GM12878 (cell line): ENCODE data around the gene STARD10. TPM values are rescaled to one million over a fixed set of nuclear protein-coding genes. Genes with fewer than 3 reads are reported as not detected.

Experiments
- ATAC-seq: fragments of 200-7000 bp; cut with Tn5 transposase; 3 replicates; pipeline ENCODE4 v1.9.1; 2020; ENCODE audit warnings: mild to moderate bottlenecking, moderate library complexity
- BruUV-seq: library from RNA; stranded (reverse); fragments of 400-500 nt; replicated peaks from 2 replicates; lab custom pipeline; 2021; lab: Mats Ljungman, UMichigan
- CTCF ChIA-PET: fragments of 300-600 bp; sonication (Branson Sonifier 250); formaldehyde crosslinking; extraction: SDS; loops from one replicate; lab custom pipeline; 2021; ENCODE audit warnings: inconsistent platforms; lab: Yijun Ruan, JAX
- POLR2A ChIA-PET: fragments of 350-600 bp; formaldehyde crosslinking; extraction: SDS; loops from one replicate; lab custom pipeline; 2021; ENCODE audit warnings: inconsistent platforms; lab: Charles Lee
- RAD21 ChIA-PET: fragments of 300-600 bp; sonication (Branson Sonifier 250); formaldehyde crosslinking; loops from one replicate; lab custom pipeline; 2023; ENCODE audit warnings: antibody characterized with exemption; ENCODE audit not compliant: unreplicated experiment; lab: Charles Lee
- SMC1A ChIA-PET: fragments of 300-600 bp; sonication (Branson Sonifier 250); formaldehyde crosslinking; loops from one replicate; lab custom pipeline; 2023; ENCODE audit not compliant: unreplicated experiment, uncharacterized antibody; lab: Charles Lee
- DNase-seq: peaks from one replicate; pipeline ENCODE4 v3.0.0-alpha.2; 2011; ENCODE audit warnings: low read depth, low spot score
- FAIRE-seq: peaks from 3 replicates; lab custom pipeline; 2011; peaks lifted over from hg19 to GRCh38; lab: Jason Lieb, UNC
- H2AFZ ChIP-seq: 2 replicates; pipeline ENCODE4 v1.6.0; 2011; ENCODE audit warnings: low read depth, low read length, control low read depth; ENCODE audit not compliant: control insufficient read depth
- H3K27ac ChIP-seq: 2 replicates; pipeline ENCODE4 v1.5.1; 2011; ENCODE audit warnings: control low read depth; ENCODE audit not compliant: control insufficient read depth, insufficient read depth
- H3K27me3 ChIP-seq, 2 experiments: replicated peaks in 1 of 2; 2 replicates each; pipeline versions ENCODE4 v1.6.0 to v1.6.1; 2011; ENCODE audit warnings: low read length in 1 of 2; ENCODE audit not compliant: control insufficient read depth in 2 of 2, insufficient read depth in 2 of 2
- H3K36me3 ChIP-seq, 2 experiments: 2 replicates each; pipeline ENCODE4 v1.5.1; 2011; ENCODE audit warnings: low read length in 1 of 2; ENCODE audit not compliant: control insufficient read depth in 2 of 2, insufficient read depth in 2 of 2
- H3K4me1 ChIP-seq: 2 replicates; pipeline ENCODE4 v1.6.1; 2011; ENCODE audit warnings: mild to moderate bottlenecking, low read length, moderate library complexity, mixed read lengths; ENCODE audit not compliant: control insufficient read depth, insufficient read depth
- H3K4me2 ChIP-seq: 2 replicates; pipeline ENCODE4 v1.6.0; 2011; ENCODE audit warnings: control low read depth; ENCODE audit not compliant: control insufficient read depth, insufficient read depth
- H3K4me3 ChIP-seq: fragments of 200-600 bp; sonication (generic); 2 replicates; pipeline ENCODE4 v1.5.1; 2016
- H3K79me2 ChIP-seq: 2 replicates; pipeline ENCODE4 v1.6.0; 2011; ENCODE audit warnings: low read length; ENCODE audit not compliant: control insufficient read depth, insufficient read depth
- H3K9ac ChIP-seq: 2 replicates; pipeline ENCODE4 v1.8.0; 2011; ENCODE audit warnings: low read length, control low read depth, mixed read lengths; ENCODE audit not compliant: control insufficient read depth, insufficient read depth
- H3K9me3 ChIP-seq: replicated peaks from 3 replicates; pipeline ENCODE4 v1.5.1; 2011; ENCODE audit warnings: mild to moderate bottlenecking, low read length; ENCODE audit not compliant: control insufficient read depth, insufficient read depth
- H4K20me1 ChIP-seq: 2 replicates; pipeline ENCODE4 v1.6.0; 2011; ENCODE audit not compliant: control insufficient read depth, insufficient read depth
- HDGF ChIP-seq: fragments of 450-650 bp; IDR thresholded peaks from 2 replicates; pipeline ENCODE4 v1.6.1; 2016; ENCODE audit warnings: antibody characterized with exemption
- JUNB ChIP-seq: IDR thresholded peaks from 2 replicates; pipeline ENCODE4 v1.6.1; 2016; ENCODE audit warnings: antibody characterized with exemption, mild to moderate bottlenecking
- POU2F2 ChIP-seq: IDR thresholded peaks from 3 replicates; pipeline ENCODE4 v1.6.1; 2011; ENCODE audit warnings: low read depth, mild to moderate bottlenecking, low read length, borderline replicate concordance
- RB1 ChIP-seq: fragments of 450-650 bp; formaldehyde crosslinking; IDR thresholded peaks from 2 replicates; pipeline ENCODE4 v1.6.1; 2017; ENCODE audit warnings: mild to moderate bottlenecking, borderline replicate concordance
- RFX5 ChIP-seq: IDR thresholded peaks from 2 replicates; pipeline ENCODE4 v1.6.1; 2011; ENCODE audit warnings: low read depth, low read length, improper control_type of control experiment
- SPI1 ChIP-seq: IDR thresholded peaks from 2 replicates; pipeline ENCODE4 v1.6.1; 2011; ENCODE audit warnings: low read depth, mild to moderate bottlenecking, low read length, moderate library complexity, borderline replicate concordance; ENCODE audit not compliant: insufficient read depth
- TAF1 ChIP-seq: IDR thresholded peaks from 2 replicates; pipeline ENCODE4 v1.6.1; 2011; ENCODE audit warnings: mild to moderate bottlenecking, low read depth, low read length, borderline replicate concordance
- ZBTB11 ChIP-seq: fragments of 450-650 bp; formaldehyde crosslinking; IDR thresholded peaks from 2 replicates; pipeline ENCODE4 v1.5.0; 2022; ENCODE audit warnings: mild to moderate bottlenecking, missing genetic modification characterization
- ZBTB33 ChIP-seq: fragments of 450-650 bp; IDR thresholded peaks from 2 replicates; pipeline ENCODE4 v1.6.1; 2017; ENCODE audit warnings: mild to moderate bottlenecking
- ZNF207 ChIP-seq: fragments of 450-650 bp; IDR thresholded peaks from 2 replicates; pipeline ENCODE4 v1.6.1; 2014; ENCODE audit warnings: antibody characterized with exemption, mild to moderate bottlenecking, borderline replicate concordance
- ZNF622 ChIP-seq: fragments of 450-650 bp; IDR thresholded peaks from 2 replicates; pipeline ENCODE4 v1.6.1; 2017; ENCODE audit warnings: mild to moderate bottlenecking, inconsistent platforms
- WGBS: methylation state at CpG from one replicate; pipeline ENCODE4 v1.1.6; 2016; ENCODE audit warnings: low lambda C conversion rate; ENCODE audit not compliant: insufficient replicate concordance, insufficient coverage; ENCODE audit errors: missing lambda C conversion rate; 5-methylcytosine and 5-hydroxymethylcytosine counted together
- in situ Hi-C: fragments of 300-500 bp; cut with MboI; formaldehyde crosslinking; loops from 9 replicates; pipeline ENCODE4 v1.14.3; 2018; ENCODE audit warnings: mixed read lengths
- intact Hi-C: fragments of 100-400 bp; cut with micrococcal nuclease; formaldehyde crosslinking; loops from one replicate; pipeline ENCODE4 v1.14.2; 2022; ENCODE audit not compliant: unreplicated experiment
- polyA plus RNA-seq, 11 experiments: library from polyadenylated mRNA; depleted of rRNA in 4 of 11; unstranded in 6 of 11; stranded (reverse) in 5 of 11; fragments of >200 nt; fragmentation: Nextera tagmentation in 4 of 11; fragmentation: Illumina TruSeq in 1 of 11; extraction: Ambion mirVana in 4 of 11; extraction: Trizol in 1 of 11; gene quantifications; 1 replicate in 1 of 11; 2 replicates in 10 of 11; pipeline versions ENCODE4 v1.2.1 to v1.2.3, GENCODE V29; 2011 to 2016; ENCODE audit warnings: inconsistent platforms in 2 of 11, missing spikeins in 2 of 11, low read depth in 1 of 11
- total RNA-seq, 4 experiments: library from RNA; depleted of rRNA in 3 of 4; stranded (reverse); fragments of >200 nt in 3 of 4; fragmentation: Illumina TruSeq in 1 of 4; extraction: Trizol in 1 of 4; gene quantifications; 2 replicates each; pipeline versions ENCODE4 v1.2.1 to v1.2.3, GENCODE V29; 2013 to 2021
- TF ChIP-seq, protein P1 (sequence below): fragments of 450-650 bp; IDR thresholded peaks from 2 replicates; pipeline ENCODE4 v1.6.1; 2016; ENCODE audit warnings: mild to moderate bottlenecking

The STARD10 gene
- total and polyA plus RNA-seq, 10 of the 15 experiments (the other 5 are each of a cell fraction or from before 2014, with no cell fraction given): 0.15 to 43.2 (median 23.1) TPM

DNA sequence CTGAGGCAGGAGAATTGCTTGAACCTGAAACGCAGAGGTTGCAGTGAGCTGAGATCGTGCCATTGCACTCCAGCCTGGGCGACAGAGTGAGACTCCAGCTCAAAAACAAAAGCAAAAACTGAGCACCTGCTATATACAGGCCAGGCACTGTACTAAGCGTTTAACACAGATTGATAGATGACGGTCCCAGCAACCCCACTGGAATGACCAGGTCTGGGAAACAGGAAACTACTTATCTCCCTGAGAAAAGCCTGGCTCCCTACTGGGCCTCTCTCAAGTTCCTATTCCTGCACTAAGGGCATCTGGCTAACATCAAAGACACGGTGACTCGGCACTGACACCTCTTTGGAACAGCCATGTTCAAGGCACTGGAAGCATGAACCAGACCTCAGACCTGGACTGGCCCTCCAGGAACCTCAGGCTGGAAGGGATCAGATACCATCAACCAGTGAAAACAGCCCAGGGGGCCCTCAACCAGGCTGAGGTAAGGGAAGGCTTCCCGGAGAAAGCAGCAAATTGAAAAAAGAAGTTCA, 58.3 kb downstream of the STARD10 start:
- Histone ChIP-seq H4K20me1 (no peaks in the 10 kb centered on the region), H2AFZ (no peak overlapping the region), H3K4me2 (no peak overlapping the region), H3K4me1 (peaks cover 44% of the 10 kb centered on the region), H3K9me3 (peaks cover 3% of the 10 kb centered on the region; the same call in 1 of the 3 replicates), H3K9ac (no peak overlapping the region), H3K4me3 (no peak overlapping the region), H3K27ac (no peak overlapping the region), H3K27me3 (no peaks in the 10 kb centered on the region), H3K36me3 (peaks cover 2 to 10% of the 10 kb centered on the region in 2 experiments; a peak in 3 of 4 replicates), H3K79me2 (peaks cover 55% of the 10 kb centered on the region)
- SMC1A ChIA-PET: interaction anchor here (0.9 to 5.8 kb wide), 4 partner anchors 10 to 78 kb away, joined by 3 to 38 read pairs (median 6); partner anchors contain the start of gene STARD10
- RAD21 ChIA-PET: interaction anchor here (0.6 kb wide), 1 partner anchor 10 kb away, joined by 3 read pairs; no protein-coding TSS in a partner anchor
- DNase-seq (no peak), FAIRE-seq (no peak), ATAC-seq (no peak)
- in situ Hi-C loops (no loop called here), intact Hi-C loops (no loop called here)
- POLR2A ChIA-PET: interaction anchor here (0.7 to 1.2 kb wide), 3 partner anchors 13 to 80 kb away, joined by 3 to 7 read pairs (median 3); no protein-coding TSS in a partner anchor
- 100% methylated on average over 8 of the region's 8 CpGs for WGBS
- TF ChIP-seq RFX5: no peak
- TF ChIP-seq ZBTB11 (CRISPR knock-in tag): no peak
- TF ChIP-seq POU2F2: no peak
- TF ChIP-seq RB1: no peak
- no peak for TF ChIP-seq ZNF207
- TF ChIP-seq HDGF: no peak
- no peak for TF ChIP-seq TAF1
- TF ChIP-seq ZBTB33: no peak
- no peak for TF ChIP-seq JUNB
- TF ChIP-seq, protein P1, sequence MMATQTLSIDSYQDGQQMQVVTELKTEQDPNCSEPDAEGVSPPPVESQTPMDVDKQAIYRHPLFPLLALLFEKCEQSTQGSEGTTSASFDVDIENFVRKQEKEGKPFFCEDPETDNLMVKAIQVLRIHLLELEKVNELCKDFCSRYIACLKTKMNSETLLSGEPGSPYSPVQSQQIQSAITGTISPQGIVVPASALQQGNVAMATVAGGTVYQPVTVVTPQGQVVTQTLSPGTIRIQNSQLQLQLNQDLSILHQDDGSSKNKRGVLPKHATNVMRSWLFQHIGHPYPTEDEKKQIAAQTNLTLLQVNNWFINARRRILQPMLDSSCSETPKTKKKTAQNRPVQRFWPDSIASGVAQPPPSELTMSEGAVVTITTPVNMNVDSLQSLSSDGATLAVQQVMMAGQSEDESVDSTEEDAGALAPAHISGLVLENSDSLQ: no peak
- TF ChIP-seq SPI1: no peak
- TF ChIP-seq ZNF622: no peak
- CTCF ChIA-PET: interaction anchor here (0.7 to 18.4 kb wide), 5 partner anchors 8 to 78 kb away, joined by 3 to 469 read pairs (median 6); partner anchors contain the start of gene STARD10
- no TSS peak for BruUV-seq
